HUES48 (cell line): ENCODE measurements around the gene MLIP.
"Not testable (repeated sequence)": the region's sequence is repeated elsewhere in the genome, so short reads cannot be mapped to it uniquely, and the experiment has no call there.

Experiments used
- H3K27ac ChIP-seq: one replicate; pipeline ENCODE4 v1.7.0; 2013; ENCODE audit warnings: low read depth, low read length, inconsistent platforms
- H3K27me3 ChIP-seq: 2 replicates; pipeline ENCODE4 v1.6.1; 2013; ENCODE audit warnings: mild to moderate bottlenecking, low read length; ENCODE audit not compliant: control insufficient read depth, insufficient read depth
- H3K36me3 ChIP-seq: 2 replicates; pipeline ENCODE4 v1.6.1; 2013; ENCODE audit warnings: low read length; ENCODE audit not compliant: control insufficient read depth, insufficient read depth
- H3K4me1 ChIP-seq: 2 replicates; pipeline ENCODE4 v1.6.1; 2013; ENCODE audit warnings: mild to moderate bottlenecking, low read length; ENCODE audit not compliant: control insufficient read depth, insufficient read depth
- H3K4me3 ChIP-seq: 2 replicates; pipeline ENCODE4 v1.5.1; 2013; ENCODE audit warnings: mild to moderate bottlenecking, low read depth, low read length
- H3K9ac ChIP-seq: 2 replicates; pipeline ENCODE4 v1.6.1; 2013; ENCODE audit warnings: mild to moderate bottlenecking, low read depth, low read length, moderate library complexity
- H3K9me3 ChIP-seq: 2 replicates; pipeline ENCODE4 v1.6.1; 2013; ENCODE audit warnings: low read length; ENCODE audit not compliant: control insufficient read depth, insufficient read depth

MLIP gene

DNA sequence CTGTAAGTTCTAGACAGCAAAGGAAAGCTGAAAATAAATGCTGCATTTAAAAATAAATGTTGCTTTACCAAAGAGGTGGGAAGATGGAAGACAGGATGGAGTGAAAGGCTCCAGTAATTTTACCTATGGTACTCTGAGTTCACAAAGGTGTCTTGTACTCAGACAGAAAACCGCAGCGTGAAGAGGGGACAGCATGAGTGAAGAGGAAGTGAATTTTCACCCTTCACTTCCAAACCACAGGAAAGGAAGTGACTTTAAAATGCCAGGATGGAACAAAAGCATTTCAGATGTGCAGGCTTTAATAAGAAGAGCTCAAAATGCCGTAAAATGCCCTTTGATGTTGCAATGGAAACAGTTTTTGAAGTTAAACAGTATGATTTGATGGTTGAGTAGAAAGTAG is 105.8 kb downstream of the MLIP start:
- Histone ChIP-seq H3K9me3 (no peaks in the 10 kb centered on the region), H3K9ac (no peak overlapping the region), H3K4me3 (no peak overlapping the region), H3K4me1 (no peaks in the 10 kb centered on the region), H3K27ac (no peak overlapping the region), H3K27me3 (no peaks in the 10 kb centered on the region), H3K36me3 (no peaks in the 10 kb centered on the region)

DNA sequence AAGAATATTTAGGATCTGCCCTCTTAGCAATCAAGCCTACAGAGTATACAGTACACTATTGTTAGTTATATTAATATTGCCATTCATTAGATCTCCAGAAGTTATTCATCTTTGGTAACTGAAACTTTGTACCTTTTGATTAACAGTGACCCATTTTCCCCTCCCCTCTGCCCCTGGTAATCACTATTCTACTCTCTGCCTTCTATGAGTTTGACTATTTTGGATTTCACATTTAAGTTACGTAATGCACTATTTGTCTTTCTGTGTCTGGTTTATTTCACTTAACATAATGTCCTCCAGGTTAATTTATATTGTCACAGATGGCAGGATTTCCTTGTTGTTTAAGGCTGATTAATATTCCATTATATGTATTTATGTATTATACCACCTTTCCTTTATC is 111.0 kb downstream of the MLIP start:
- H3K36me3 ChIP-seq = no peaks in the 10 kb centered on the region
- H3K27me3 ChIP-seq = no peaks in the 10 kb centered on the region
- H3K9me3 ChIP-seq = peaks cover 5% of the 10 kb centered on the region
- no peak overlapping the region for H3K4me3 ChIP-seq
- no peak overlapping the region for H3K9ac ChIP-seq
- no peaks in the 10 kb centered on the region for H3K4me1 ChIP-seq
- no peak overlapping the region for H3K27ac ChIP-seq

DNA sequence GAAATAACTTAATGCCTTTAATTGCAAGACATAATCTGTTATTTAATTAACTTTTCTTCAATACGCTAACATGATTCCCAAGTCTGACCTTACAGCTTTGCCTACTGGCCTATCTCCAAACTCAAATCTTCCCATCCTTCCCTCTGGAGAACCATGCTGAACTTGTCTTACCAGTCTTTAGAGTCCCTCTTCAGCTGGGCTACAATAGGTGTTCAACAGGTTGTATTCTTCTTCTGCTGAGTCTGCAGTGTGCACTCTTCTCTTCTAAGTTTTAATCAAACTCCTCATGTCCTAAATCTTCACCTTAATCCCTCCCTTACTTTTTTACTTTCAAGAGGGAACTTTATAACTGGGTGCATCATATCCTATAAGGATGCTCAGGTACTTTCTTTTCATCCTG is 121.5 kb downstream of the MLIP start:
- no peak overlapping the region for H3K4me3 ChIP-seq
- no peaks in the 10 kb centered on the region for H3K4me1 ChIP-seq
- no peaks in the 10 kb centered on the region for H3K36me3 ChIP-seq
- H3K9me3 ChIP-seq = no peaks in the 10 kb centered on the region
- H3K27ac ChIP-seq = no peak overlapping the region
- H3K27me3 ChIP-seq = no peaks in the 10 kb centered on the region
- H3K9ac ChIP-seq = no peak overlapping the region

DNA sequence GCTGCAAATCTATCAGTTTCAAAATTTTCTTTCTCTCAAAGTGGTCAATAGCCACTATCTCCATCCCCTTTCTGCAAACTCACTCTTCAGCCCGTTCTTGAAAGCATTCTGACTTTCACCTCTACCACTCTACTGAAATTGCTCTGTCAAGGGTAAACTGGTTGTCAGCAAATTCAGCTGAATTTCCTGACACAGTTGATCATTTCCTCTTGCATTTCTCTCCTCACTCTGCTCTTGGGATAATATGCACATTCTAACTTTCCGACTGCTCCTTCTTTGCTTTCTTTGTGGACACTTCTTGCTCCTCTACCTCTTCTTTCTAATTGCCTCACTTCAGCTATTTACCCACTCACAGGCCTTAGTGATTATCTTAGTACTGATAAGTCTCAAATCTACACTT is 123.3 kb downstream of the MLIP start:
- Histone ChIP-seq H3K36me3 (no peaks in the 10 kb centered on the region), H3K4me1 (no peaks in the 10 kb centered on the region), H3K9me3 (no peaks in the 10 kb centered on the region), H3K27me3 (no peaks in the 10 kb centered on the region), H3K4me3 (no peak overlapping the region), H3K9ac (no peak overlapping the region), H3K27ac (no peak overlapping the region)

DNA sequence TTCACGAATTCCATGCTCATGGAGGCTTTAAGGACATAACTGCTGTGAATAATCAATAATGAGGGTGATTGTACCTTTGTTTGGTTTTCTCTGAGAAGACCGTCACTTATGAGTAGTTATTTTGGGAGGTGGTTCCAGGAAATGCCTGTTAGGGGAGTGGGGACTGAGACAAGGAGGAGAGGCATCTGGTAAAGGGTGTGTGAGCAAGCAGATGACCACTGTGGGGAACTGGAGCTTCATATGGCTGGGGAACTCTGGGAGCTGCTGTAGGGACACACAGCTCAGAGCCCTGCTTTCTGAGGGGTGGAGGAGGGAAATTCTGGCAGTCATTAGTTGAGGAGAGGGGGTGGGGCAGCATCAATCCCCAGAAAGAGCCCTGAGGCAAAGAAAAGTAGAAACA is 125.7 kb downstream of the MLIP start:
- H3K36me3 ChIP-seq = no peaks in the 10 kb centered on the region
- no peak overlapping the region for H3K9ac ChIP-seq
- H3K4me3 ChIP-seq = no peak overlapping the region
- H3K4me1 ChIP-seq = no peaks in the 10 kb centered on the region
- H3K27me3 ChIP-seq = no peaks in the 10 kb centered on the region
- H3K27ac ChIP-seq = no peak overlapping the region
- no peaks in the 10 kb centered on the region for H3K9me3 ChIP-seq

DNA sequence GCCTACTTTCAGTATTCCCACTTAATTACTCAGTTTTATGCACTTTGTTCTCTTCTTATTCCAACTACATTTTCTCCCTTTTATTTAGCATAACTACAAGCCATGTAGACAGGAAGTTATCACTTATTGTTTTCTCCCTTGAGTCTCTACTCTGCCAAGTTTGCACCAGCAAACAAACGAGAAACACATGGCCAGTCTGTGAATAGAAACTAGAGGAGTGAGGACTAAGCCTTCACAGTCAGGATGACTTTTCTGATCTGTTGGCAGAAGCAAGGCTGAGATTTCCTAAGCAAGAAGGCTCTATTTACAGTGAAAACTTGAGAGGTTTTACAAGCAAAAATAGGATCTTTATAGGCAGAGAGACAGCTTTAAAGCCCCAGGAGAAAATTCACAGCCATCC is 127.2 kb downstream of the MLIP start:
- Histone ChIP-seq H3K27me3 (no peaks in the 10 kb centered on the region), H3K9me3 (no peaks in the 10 kb centered on the region), H3K4me3 (no peak overlapping the region), H3K9ac (no peak overlapping the region), H3K4me1 (no peaks in the 10 kb centered on the region), H3K27ac (no peak overlapping the region), H3K36me3 (no peaks in the 10 kb centered on the region)

DNA sequence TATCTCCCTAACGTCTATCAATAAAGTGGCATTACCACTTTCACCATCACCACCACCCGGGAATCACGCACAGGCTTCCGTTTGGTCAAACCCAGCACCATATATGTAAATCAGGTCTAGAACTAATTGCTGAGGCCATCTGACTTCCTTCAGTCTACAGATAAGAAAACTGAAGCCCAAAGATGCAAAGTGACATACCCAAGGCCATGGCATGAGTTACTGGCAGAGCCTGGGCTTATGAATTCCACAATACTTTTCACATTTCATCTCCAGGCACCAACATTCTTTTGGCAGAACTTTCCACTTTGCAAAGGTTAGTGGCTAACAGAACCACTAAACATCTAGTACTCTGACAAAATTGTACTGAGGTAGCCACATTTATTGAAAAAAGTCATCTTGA is 132.5 kb downstream of the MLIP start:
- Histone ChIP-seq H3K9me3 (no peaks in the 10 kb centered on the region), H3K36me3 (no peaks in the 10 kb centered on the region), H3K27me3 (no peaks in the 10 kb centered on the region), H3K4me1 (no peaks in the 10 kb centered on the region), H3K27ac (no peak overlapping the region), H3K4me3 (no peak overlapping the region), H3K9ac (no peak overlapping the region)

DNA sequence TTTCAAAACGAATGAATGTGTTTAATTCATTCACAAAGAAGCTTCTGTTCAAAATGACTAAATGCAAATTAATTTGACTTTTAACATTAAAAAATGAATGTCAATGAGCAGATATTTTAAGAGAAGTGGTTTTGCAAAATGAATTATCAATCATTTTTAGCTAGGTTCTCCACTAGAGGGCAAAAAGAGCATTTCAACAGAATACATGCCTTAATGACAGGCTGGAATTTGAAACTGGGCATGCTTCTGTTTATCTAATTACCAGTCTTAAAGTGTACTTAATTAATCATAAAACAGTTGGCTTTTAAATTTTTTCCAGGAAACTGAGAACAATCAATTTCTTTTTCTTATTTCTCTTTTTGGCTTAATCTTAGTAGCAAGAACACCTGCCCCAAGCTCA is 133.2 kb downstream of the MLIP start:
- Histone ChIP-seq H3K9me3 (no peaks in the 10 kb centered on the region), H3K36me3 (no peaks in the 10 kb centered on the region), H3K27ac (no peak overlapping the region), H3K4me3 (no peak overlapping the region), H3K4me1 (no peaks in the 10 kb centered on the region), H3K9ac (no peak overlapping the region), H3K27me3 (no peaks in the 10 kb centered on the region)

DNA sequence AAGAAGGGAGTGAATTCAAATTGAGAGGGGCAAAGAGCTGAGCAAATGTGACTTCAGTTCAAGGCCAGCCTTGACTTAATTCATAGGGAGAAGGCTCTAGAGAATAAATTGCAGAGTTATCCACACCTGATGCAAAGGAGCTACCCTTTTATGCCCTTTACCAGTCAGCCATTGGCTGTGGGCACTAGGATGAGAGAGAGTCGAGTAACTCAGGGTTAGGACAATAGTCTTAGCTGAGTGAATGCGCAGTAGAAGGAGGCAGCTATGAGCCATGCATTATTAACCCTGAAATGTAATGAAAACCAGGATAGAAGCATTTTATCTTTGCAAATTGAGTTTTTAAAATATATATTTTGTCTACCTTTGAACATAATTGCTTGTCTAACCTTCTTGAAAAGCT is 134.0 kb downstream of the MLIP start:
- Histone ChIP-seq H3K4me3 (no peak overlapping the region), H3K4me1 (no peaks in the 10 kb centered on the region), H3K9ac (no peak overlapping the region), H3K27ac (no peak overlapping the region), H3K9me3 (no peaks in the 10 kb centered on the region), H3K36me3 (no peaks in the 10 kb centered on the region), H3K27me3 (no peaks in the 10 kb centered on the region)

DNA sequence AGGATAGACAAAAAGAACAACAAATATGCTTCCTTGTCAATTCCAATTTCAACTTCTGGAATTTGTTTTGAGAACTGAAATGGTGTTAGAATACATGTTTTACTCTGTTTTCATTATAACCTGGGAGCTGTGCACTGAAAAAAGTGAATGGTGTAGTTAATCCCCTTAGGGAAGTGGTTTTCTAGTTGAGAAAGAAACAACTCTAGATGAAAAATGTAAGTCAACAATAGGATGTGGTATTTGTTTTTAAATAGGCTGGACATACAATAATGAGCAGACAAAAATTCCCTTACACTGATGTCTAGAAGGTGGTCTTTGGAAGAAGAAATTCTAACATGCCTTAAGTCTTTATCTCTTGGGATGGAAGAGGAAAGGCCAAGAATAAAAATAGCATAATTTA is 137.1 kb downstream of the MLIP start:
- H3K4me3 ChIP-seq = no peak overlapping the region
- H3K36me3 ChIP-seq = no peaks in the 10 kb centered on the region
- no peaks in the 10 kb centered on the region for H3K4me1 ChIP-seq
- H3K27me3 ChIP-seq = no peaks in the 10 kb centered on the region
- H3K9me3 ChIP-seq = no peaks in the 10 kb centered on the region
- no peak overlapping the region for H3K9ac ChIP-seq
- H3K27ac ChIP-seq = no peak overlapping the region

DNA sequence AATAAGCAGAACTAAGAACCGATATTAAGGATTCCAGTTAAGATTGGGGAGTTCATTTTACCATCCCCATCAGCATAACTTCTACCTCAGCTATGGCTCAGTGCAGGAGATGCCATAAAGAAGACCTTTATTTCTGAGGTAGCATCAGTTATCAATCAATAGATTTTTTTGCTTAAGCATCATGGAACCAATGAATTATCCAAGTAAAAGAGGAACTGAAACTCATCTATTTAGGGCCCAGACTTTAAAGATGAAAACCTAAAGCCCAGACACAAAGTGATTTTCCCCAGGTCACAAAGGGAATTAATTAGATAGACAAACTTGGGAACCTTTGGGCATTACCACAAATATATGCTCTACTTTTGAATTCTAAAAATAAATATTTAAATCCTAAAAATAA is 137.8 kb downstream of the MLIP start:
- H3K9me3 ChIP-seq = no peaks in the 10 kb centered on the region

DNA sequence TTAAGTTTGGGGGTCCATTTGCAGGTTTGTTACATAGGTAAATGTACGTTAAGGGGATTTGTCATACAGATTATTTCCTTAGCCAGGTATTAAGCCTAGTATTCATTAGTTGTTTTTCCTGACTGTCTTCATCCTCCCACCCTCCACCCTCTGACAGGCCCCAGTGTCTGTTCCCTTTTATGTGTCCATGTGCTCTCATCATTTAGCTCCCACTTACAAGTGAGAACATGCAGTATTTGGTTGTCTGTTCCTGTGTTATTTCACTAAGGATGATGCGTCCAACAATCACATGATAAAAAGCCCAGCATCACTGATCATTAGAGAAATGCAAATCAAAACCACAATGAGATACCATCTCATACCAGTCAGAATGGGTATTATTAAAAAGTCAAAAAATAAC is 138.6 kb downstream of the MLIP start:
- H3K9ac ChIP-seq, H3K9me3 ChIP-seq, H3K27ac ChIP-seq, H3K36me3 ChIP-seq, H3K27me3 ChIP-seq, H3K4me1 ChIP-seq, H3K4me3 ChIP-seq: not testable (repeated sequence)

More for the DNA sequence above, 137.8 kb downstream of the MLIP start:
- no peaks in the 10 kb centered on the region for H3K27me3 ChIP-seq
- no peaks in the 10 kb centered on the region for H3K36me3 ChIP-seq
- H3K27ac ChIP-seq = no peak overlapping the region
- no peak overlapping the region for H3K4me3 ChIP-seq
- H3K4me1 ChIP-seq = no peaks in the 10 kb centered on the region
- no peak overlapping the region for H3K9ac ChIP-seq
